Progenitor cell of endocrine pancreas (in vitro differentiated cells): ENCODE results near the gene BMPER. TPM values are rescaled to one million over a fixed set of nuclear protein-coding genes. Genes with fewer than 3 reads are reported as not detected.

Source experiments
- DNase-seq: peaks from one replicate; pipeline ENCODE4 v3.0.0; 2021; ENCODE audit warnings: low spot score; ENCODE audit not compliant: unreplicated experiment
- H3K27ac Mint-ChIP-seq: 2 replicates; pipeline ENCODE4 v1.8.0; 2021; ENCODE audit warnings: mild to moderate bottlenecking, moderate library complexity, mixed read lengths
- H3K27me3 Mint-ChIP-seq: 2 replicates; pipeline ENCODE4 v1.8.0; 2021; ENCODE audit warnings: mixed read lengths
- H3K36me3 Mint-ChIP-seq: 2 replicates; pipeline ENCODE4 v1.8.0; 2022; ENCODE audit warnings: mixed read lengths; ENCODE audit not compliant: insufficient read depth
- H3K4me1 Mint-ChIP-seq: 2 replicates; pipeline ENCODE4 v1.8.0; 2021; ENCODE audit warnings: low read depth, mixed read lengths
- H3K4me3 Mint-ChIP-seq: 2 replicates; pipeline ENCODE4 v1.8.0; 2021; ENCODE audit warnings: low read depth, mild to moderate bottlenecking, moderate library complexity, mixed read lengths
- H3K9me3 Mint-ChIP-seq: 2 replicates; pipeline ENCODE4 v1.8.0; 2021; ENCODE audit warnings: low read depth, mixed read lengths
- total RNA-seq: library from RNA; stranded (reverse); gene quantifications from 2 replicates; pipeline ENCODE4 v1.2.1, GENCODE V29; 2021
- TF ChIP-seq, protein P1 (sequence below): fragments of 200-600 bp; sonication (generic); IDR thresholded peaks from one replicate; pipeline ENCODE4 v1.5.0; 2021; ENCODE audit warnings: antibody characterized with exemption, mild to moderate bottlenecking; ENCODE audit not compliant: unreplicated experiment

The BMPER gene
- total RNA-seq, 1 donor from 2014 or later, result 0.36 TPM

GRCh38 chr7:33892945-33893344, 12.4 kb upstream of the BMPER start:
- Mint-ChIP-seq H3K27ac (no peak overlapping the region), H3K27me3 (peaks cover 60% of the 10 kb centered on the region), H3K9me3 (no peaks in the 10 kb centered on the region), H3K4me1 (no peaks in the 10 kb centered on the region), H3K4me3 (no peak overlapping the region), H3K36me3 (no peaks in the 10 kb centered on the region)
- no peak for DNase-seq
- TF ChIP-seq, protein P1, sequence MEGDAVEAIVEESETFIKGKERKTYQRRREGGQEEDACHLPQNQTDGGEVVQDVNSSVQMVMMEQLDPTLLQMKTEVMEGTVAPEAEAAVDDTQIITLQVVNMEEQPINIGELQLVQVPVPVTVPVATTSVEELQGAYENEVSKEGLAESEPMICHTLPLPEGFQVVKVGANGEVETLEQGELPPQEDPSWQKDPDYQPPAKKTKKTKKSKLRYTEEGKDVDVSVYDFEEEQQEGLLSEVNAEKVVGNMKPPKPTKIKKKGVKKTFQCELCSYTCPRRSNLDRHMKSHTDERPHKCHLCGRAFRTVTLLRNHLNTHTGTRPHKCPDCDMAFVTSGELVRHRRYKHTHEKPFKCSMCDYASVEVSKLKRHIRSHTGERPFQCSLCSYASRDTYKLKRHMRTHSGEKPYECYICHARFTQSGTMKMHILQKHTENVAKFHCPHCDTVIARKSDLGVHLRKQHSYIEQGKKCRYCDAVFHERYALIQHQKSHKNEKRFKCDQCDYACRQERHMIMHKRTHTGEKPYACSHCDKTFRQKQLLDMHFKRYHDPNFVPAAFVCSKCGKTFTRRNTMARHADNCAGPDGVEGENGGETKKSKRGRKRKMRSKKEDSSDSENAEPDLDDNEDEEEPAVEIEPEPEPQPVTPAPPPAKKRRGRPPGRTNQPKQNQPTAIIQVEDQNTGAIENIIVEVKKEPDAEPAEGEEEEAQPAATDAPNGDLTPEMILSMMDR, result no peak

- H3K4me1 Mint-ChIP-seq, result no peaks in the 10 kb centered on the region
- no peaks in the 10 kb centered on the region for H3K36me3 Mint-ChIP-seq
- no peak for DNase-seq
- H3K27me3 Mint-ChIP-seq, result peaks cover 55% of the 10 kb centered on the region
- no peak overlapping the region for H3K4me3 Mint-ChIP-seq
- H3K27ac Mint-ChIP-seq, result no peak overlapping the region
- TF ChIP-seq, protein P1, result no peak
- H3K9me3 Mint-ChIP-seq, result no peaks in the 10 kb centered on the region
Observed at GRCh38 chr7:33893377-33893776, 12.0 kb upstream of the BMPER start.

GRCh38 chr7:33895025-33895804, 10.1 kb upstream of the BMPER start:
- Mint-ChIP-seq H3K27ac (no peak overlapping the region), H3K4me1 (no peaks in the 10 kb centered on the region), H3K36me3 (no peaks in the 10 kb centered on the region), H3K4me3 (no peak overlapping the region), H3K9me3 (no peaks in the 10 kb centered on the region), H3K27me3 (peaks cover 56% of the 10 kb centered on the region)
- peak; percentile 80 for DNase-seq
- TF ChIP-seq, protein P1, result peak; percentile 87

- peaks cover 4% of the 10 kb centered on the region for H3K4me1 Mint-ChIP-seq
- no peak overlapping the region for H3K27ac Mint-ChIP-seq
- H3K4me3 Mint-ChIP-seq, result no peak overlapping the region
- H3K36me3 Mint-ChIP-seq, result no peaks in the 10 kb centered on the region
- no peaks in the 10 kb centered on the region for H3K9me3 Mint-ChIP-seq
- TF ChIP-seq, protein P1, result no peak
- no peak for DNase-seq
- H3K27me3 Mint-ChIP-seq, result peaks cover 56% of the 10 kb centered on the region
Observed at GRCh38 chr7:33900501-33900900, 4.8 kb upstream of the BMPER start.

GRCh38 chr7:33901199-33901598, 4.1 kb upstream of the BMPER start:
- DNase-seq, result no peak
- Mint-ChIP-seq H3K9me3 (no peaks in the 10 kb centered on the region), H3K4me1 (peaks cover 4% of the 10 kb centered on the region), H3K27me3 (peaks cover 54% of the 10 kb centered on the region), H3K4me3 (no peak overlapping the region), H3K36me3 (no peaks in the 10 kb centered on the region), H3K27ac (no peak overlapping the region)
- TF ChIP-seq, protein P1, result no peak
